Tibial artery (tissue), 4 donors: ENCODE measurements around the gene ANKUB1.

ENCODE experiments used
- DNase-seq, 2 donors: peaks; one replicate each; pipeline ENCODE4 v3.0.0-alpha.2; 2019
- H3K27ac ChIP-seq, 2 donors: fragments of 200-600 bp; sonication (generic) in 1 of 2; 1 replicate in 1 of 2; 2 replicates in 1 of 2; pipeline ENCODE4 v1.5.1; 2018 to 2019; ENCODE audit warnings: mild to moderate bottlenecking in 1 of 2
- H3K27me3 ChIP-seq, 2 donors: fragments of 200-600 bp; sonication (generic) in 1 of 2; one replicate each; pipeline versions ENCODE4 v1.5.1 to v1.6.0; 2016 to 2019
- H3K36me3 ChIP-seq, 3 donors: fragments of 200-600 bp; sonication (generic) in 2 of 3; one replicate each; pipeline ENCODE4 v1.5.1; 2016 to 2019; ENCODE audit warnings: mild to moderate bottlenecking in 2 of 3
- H3K4me1 ChIP-seq, 4 donors: fragments of 200-600 bp; sonication (generic) in 2 of 4; 1 replicate in 3 of 4; 2 replicates in 1 of 4; pipeline ENCODE4 v1.5.1; 2016 to 2019
- H3K4me3 ChIP-seq, 2 donors: fragments of 200-600 bp; sonication (generic) in 1 of 2; 1 replicate in 1 of 2; 2 replicates in 1 of 2; pipeline ENCODE4 v1.5.1; 2018 to 2019; ENCODE audit warnings: mild to moderate bottlenecking in 2 of 2
- H3K9me3 ChIP-seq, 3 donors: fragments of 200-600 bp; sonication (generic) in 1 of 3; one replicate each; pipeline ENCODE4 v1.5.1; 2016 to 2019
- intact Hi-C: fragments of 100-400 bp; cut with DNase I; formaldehyde crosslinking; loops from one replicate; pipeline ENCODE4 v1.15.0; 2023; ENCODE audit warnings: low total_unique reads
- TF ChIP-seq, protein P1 (sequence below), 2 experiments: fragments of 200-600 bp in 1 of 2; fragments of 450-650 bp in 1 of 2; IDR thresholded peaks; one replicate each; pipeline ENCODE4 v1.5.1; 2017 to 2019; ENCODE audit warnings: antibody characterized with exemption in 2 of 2, mild to moderate bottlenecking in 1 of 2, moderate library complexity in 1 of 2

Gene ANKUB1

DNA sequence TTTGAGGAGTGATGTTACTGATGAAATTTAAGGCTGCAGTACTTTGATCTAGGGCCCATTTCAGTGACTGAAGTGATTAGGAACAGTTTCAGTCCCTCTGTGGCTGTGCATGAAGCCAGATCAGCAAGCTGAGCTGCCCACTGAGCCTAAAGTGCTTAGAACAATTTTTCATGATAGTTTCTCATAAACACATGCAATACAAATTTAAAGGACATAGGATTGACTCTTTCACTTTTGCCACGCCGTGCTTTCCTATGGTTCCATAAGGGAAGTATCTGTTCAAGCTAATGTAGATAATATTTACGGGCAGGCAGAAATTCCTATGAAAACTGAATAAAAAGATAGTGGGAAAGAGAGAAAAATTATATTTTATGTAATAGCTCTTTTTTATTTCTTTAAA lies 10.6 kb downstream of the ANKUB1 start:
- H3K27ac ChIP-seq, result no peak overlapping the region
- no peaks in the 10 kb centered on the region for H3K9me3 ChIP-seq
- H3K27me3 ChIP-seq, result no peaks in the 10 kb centered on the region
- intact Hi-C loops, result no loop called here
- H3K4me1 ChIP-seq, result peaks cover 0 to 14% (median 8%) of the 10 kb centered on the region in 4 donors
- TF ChIP-seq, protein P1, sequence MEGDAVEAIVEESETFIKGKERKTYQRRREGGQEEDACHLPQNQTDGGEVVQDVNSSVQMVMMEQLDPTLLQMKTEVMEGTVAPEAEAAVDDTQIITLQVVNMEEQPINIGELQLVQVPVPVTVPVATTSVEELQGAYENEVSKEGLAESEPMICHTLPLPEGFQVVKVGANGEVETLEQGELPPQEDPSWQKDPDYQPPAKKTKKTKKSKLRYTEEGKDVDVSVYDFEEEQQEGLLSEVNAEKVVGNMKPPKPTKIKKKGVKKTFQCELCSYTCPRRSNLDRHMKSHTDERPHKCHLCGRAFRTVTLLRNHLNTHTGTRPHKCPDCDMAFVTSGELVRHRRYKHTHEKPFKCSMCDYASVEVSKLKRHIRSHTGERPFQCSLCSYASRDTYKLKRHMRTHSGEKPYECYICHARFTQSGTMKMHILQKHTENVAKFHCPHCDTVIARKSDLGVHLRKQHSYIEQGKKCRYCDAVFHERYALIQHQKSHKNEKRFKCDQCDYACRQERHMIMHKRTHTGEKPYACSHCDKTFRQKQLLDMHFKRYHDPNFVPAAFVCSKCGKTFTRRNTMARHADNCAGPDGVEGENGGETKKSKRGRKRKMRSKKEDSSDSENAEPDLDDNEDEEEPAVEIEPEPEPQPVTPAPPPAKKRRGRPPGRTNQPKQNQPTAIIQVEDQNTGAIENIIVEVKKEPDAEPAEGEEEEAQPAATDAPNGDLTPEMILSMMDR (IDR thresholded peaks at IDR 0.05), result no peak
- no peaks in the 10 kb centered on the region for H3K36me3 ChIP-seq
- H3K4me3 ChIP-seq, result no peak overlapping the region
- DNase-seq, result no peak

DNA sequence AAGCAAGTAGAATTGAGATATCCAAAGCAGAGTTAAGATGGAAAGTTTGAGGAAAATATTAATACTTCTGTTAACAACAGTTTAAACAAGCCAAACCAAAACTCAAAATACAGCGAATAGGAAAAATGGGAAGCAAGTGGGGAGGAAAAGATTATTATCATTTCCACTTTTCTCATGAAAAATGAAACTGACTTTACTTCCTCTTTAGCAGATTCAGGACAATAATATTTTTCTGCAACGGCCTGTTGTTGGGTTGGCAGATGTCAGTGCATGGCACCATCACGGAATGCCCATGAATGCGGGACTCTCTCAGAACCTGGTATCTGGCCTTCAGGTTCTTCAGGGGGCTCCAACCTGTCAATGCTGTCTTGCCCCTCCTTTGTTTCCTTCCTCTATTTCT lies 11.1 kb downstream of the ANKUB1 start:
- TF ChIP-seq, protein P1 (IDR thresholded peaks at IDR 0.05), result no peak
- H3K9me3 ChIP-seq, result no peaks in the 10 kb centered on the region
- intact Hi-C loops, result no loop called here
- no peak overlapping the region for H3K27ac ChIP-seq
- H3K4me3 ChIP-seq, result no peak overlapping the region
- peaks cover 0 to 14% (median 8%) of the 10 kb centered on the region in 4 donors for H3K4me1 ChIP-seq
- H3K27me3 ChIP-seq, result no peaks in the 10 kb centered on the region
- DNase-seq, result no peak
- no peaks in the 10 kb centered on the region for H3K36me3 ChIP-seq

DNA sequence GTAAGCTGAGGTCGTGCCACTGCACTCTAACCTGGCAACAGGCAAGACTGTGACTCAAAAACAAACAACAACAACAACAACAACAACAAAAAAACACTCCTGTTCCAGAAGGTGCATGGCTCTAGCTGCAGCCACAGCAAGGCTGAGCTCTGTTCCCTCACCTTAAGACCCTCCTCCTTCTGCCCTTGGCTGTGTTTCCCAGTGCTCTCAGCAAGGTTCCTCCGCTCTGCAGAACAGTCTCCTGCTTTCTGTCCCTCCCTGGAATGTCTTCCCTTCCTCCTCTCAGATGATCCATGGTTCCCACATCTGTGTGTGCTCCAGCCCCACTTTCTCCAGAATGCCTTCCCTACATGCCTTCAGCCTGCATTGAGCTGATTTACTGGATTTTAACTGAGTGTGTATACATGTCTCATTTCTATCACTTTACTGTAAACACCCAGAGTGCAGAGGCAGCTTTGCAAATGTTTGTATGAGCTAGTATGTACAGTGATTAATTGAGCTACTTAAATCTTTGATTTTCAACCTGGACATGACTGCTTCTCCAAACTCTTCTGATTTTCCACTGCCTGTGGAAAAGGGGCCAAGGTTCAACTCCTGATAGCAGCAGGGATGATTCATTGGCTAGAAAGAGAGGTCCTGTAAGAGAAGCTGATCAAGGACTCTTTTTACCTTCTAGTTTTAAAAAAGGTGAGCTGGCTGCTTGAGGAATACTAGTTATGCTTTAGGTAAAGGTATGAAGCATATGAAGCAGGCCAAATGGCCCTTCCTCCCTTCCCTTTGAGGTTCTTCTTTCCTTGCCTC lies 14.7 kb downstream of the ANKUB1 start:
- Histone ChIP-seq H3K36me3 (no peaks in the 10 kb centered on the region), H3K27ac (no peak overlapping the region), H3K4me1 (no peaks in the 10 kb centered on the region), H3K4me3 (no peak overlapping the region), H3K27me3 (no peaks in the 10 kb centered on the region), H3K9me3 (no peaks in the 10 kb centered on the region)
- TF ChIP-seq, protein P1 (IDR thresholded peaks at IDR 0.05), result no peak
- no peak for DNase-seq
- intact Hi-C loops, result no loop called here

DNA sequence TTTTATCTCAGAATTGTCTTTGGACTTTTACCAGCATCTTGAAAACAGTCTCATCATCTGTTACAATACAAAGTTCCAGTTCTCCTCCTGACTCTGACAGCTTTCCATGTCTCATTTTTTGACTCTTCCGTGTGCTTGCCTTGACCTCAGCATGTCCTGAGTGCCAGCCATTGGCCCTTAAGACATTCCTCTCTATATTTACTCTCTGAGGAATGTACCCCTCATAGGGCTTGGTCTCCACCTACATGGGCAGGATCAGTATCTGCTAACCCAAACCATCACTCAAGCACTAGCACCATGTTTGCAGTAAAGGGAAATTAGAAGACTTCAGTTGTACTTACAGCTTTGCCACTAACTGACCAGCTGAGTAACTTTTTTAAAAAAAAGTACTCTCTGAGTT lies 16.2 kb downstream of the ANKUB1 start:
- H3K4me1 ChIP-seq, result no peaks in the 10 kb centered on the region
- DNase-seq, result no peak
- TF ChIP-seq, protein P1 (IDR thresholded peaks at IDR 0.05), result no peak
- H3K27ac ChIP-seq, result no peak overlapping the region
- H3K36me3 ChIP-seq, result no peaks in the 10 kb centered on the region
- intact Hi-C loops, result no loop called here
- H3K9me3 ChIP-seq, result no peaks in the 10 kb centered on the region
- H3K4me3 ChIP-seq, result no peak overlapping the region
- H3K27me3 ChIP-seq, result no peaks in the 10 kb centered on the region

DNA sequence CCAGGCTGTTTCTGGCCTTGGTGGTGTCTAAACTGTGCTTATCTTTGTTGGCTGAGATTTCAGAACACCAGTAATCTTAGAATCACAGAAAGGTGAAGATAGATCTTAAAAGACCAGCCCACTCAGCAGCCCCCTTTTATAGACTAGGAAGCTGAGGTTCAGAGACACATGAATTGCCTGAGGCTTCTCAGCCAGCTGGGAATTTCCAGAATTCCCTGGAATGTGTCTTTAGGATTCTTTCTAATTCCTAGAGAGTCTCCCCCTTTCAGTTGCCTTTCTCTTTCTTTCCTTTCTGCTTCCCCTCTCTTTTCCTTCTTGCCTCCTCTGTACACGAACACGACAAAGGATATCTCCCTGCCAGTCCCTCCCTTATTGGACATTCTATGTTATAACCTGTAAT lies 19.5 kb downstream of the ANKUB1 start:
- Histone ChIP-seq H3K27me3 (no peaks in the 10 kb centered on the region), H3K36me3 (no peaks in the 10 kb centered on the region), H3K4me1 (no peaks in the 10 kb centered on the region), H3K27ac (no peak overlapping the region), H3K4me3 (no peak overlapping the region), H3K9me3 (no peaks in the 10 kb centered on the region)
- TF ChIP-seq, protein P1 (IDR thresholded peaks at IDR 0.05), result no peak
- no peak for DNase-seq
- intact Hi-C loops, result loop anchor here (5.0 kb wide), 1 partner anchor 34 kb away; no protein-coding TSS in a partner anchor
